HepG2 (cell line): ENCODE measurements around the gene AANAT. TPM values are rescaled to one million over a fixed set of nuclear protein-coding genes. Genes with fewer than 3 reads are reported as not detected.
A peak's percentile ranks its signal among the peaks of the same experiment; 100 is the strongest.

ENCODE experiments used
- ATAC-seq: fragments of 200-7000 bp; cut with Tn5 transposase; 3 replicates; pipeline ENCODE4 v1.9.1; 2020; ENCODE audit warnings: mild to moderate bottlenecking, moderate library complexity
- BruUV-seq: library from RNA; stranded (reverse); fragments of 400-500 nt; replicated peaks from 2 replicates; lab custom pipeline; 2021; lab: Mats Ljungman, UMichigan
- CTCF ChIA-PET: fragments of 300-600 bp; formaldehyde crosslinking; extraction: SDS; loops from one replicate; lab custom pipeline; 2021; ENCODE audit warnings: low total read pairs, inconsistent platforms, low intra/inter-chr PET ratio; lab: Yijun Ruan, JAX
- POLR2A ChIA-PET: fragments of 350-600 bp; sonication (Branson Sonifier 250); formaldehyde crosslinking; loops from one replicate; lab custom pipeline; 2020; ENCODE audit warnings: antibody characterized with exemption, inconsistent platforms; lab: Yijun Ruan, JAX
- DNase-seq: peaks from one replicate; pipeline ENCODE4 v3.0.0-alpha.2; 2015; ENCODE audit warnings: low spot score
- FAIRE-seq: peaks from 3 replicates; lab custom pipeline; 2011; peaks lifted over from hg19 to GRCh38; lab: Jason Lieb, UNC
- H2AFZ ChIP-seq: one replicate; pipeline ENCODE4 v1.6.1; 2011; ENCODE audit warnings: low read length, inconsistent platforms
- H3K27ac ChIP-seq: fragments of 300-600 bp; 3 replicates; pipeline ENCODE4 v1.8.0; 2011; ENCODE audit warnings: mixed run types, mild to moderate bottlenecking, mixed read lengths, low read length, inconsistent platforms; ENCODE audit not compliant: insufficient read depth; ENCODE audit errors: extremely low read length
- H3K27me3 ChIP-seq, 2 experiments: fragments of 200-600 bp in 1 of 2; 2 replicates in 1 of 2; 3 replicates in 1 of 2; pipeline versions ENCODE4 v1.6.0 to v1.8.0; 2011; ENCODE audit warnings: low read length in 2 of 2, mild to moderate bottlenecking in 2 of 2, moderate library complexity in 2 of 2, inconsistent platforms in 1 of 2; ENCODE audit not compliant: insufficient read depth in 2 of 2, control insufficient read depth in 1 of 2
- H3K36me3 ChIP-seq, 2 experiments: fragments of 200-600 bp in 1 of 2; replicated peaks in 1 of 2; 2 replicates in 1 of 2; 3 replicates in 1 of 2; pipeline versions ENCODE4 v1.5.1 to v1.8.0; 2011; ENCODE audit warnings: low read length in 2 of 2, inconsistent platforms in 1 of 2; ENCODE audit not compliant: insufficient read depth in 2 of 2, control insufficient read depth in 1 of 2
- H3K4me1 ChIP-seq: 2 replicates; pipeline ENCODE4 v1.5.1; 2012; ENCODE audit warnings: low read length, inconsistent platforms; ENCODE audit not compliant: insufficient read depth
- H3K4me2 ChIP-seq: 2 replicates; pipeline ENCODE4 v1.6.0; 2011; ENCODE audit warnings: low read depth, low read length, inconsistent platforms
- H3K4me3 ChIP-seq, 3 experiments: fragments of 200-600 bp in 1 of 3; sonication (generic), shearing (Covaris generic) in 1 of 3; replicated peaks in 1 of 3; 2 replicates each; pipeline ENCODE4 v1.5.1; 2011 to 2016; ENCODE audit warnings: low read length in 3 of 3, inconsistent platforms in 2 of 3, low read depth in 2 of 3, mild to moderate bottlenecking in 2 of 3, control low read depth in 1 of 3, mixed read lengths in 1 of 3; ENCODE audit not compliant: insufficient read depth in 1 of 3
- H3K79me2 ChIP-seq: one replicate; pipeline ENCODE4 v1.6.1; 2011; ENCODE audit warnings: low read length, inconsistent platforms; ENCODE audit not compliant: insufficient read depth
- H3K9ac ChIP-seq: 2 replicates; pipeline ENCODE4 v1.6.0; 2011; ENCODE audit warnings: mild to moderate bottlenecking, low read depth, low read length, inconsistent platforms; ENCODE audit not compliant: insufficient read depth
- H3K9me3 ChIP-seq: 2 replicates; pipeline ENCODE4 v1.5.1; 2012; ENCODE audit warnings: mild to moderate bottlenecking, low read length
- H4K20me1 ChIP-seq: 2 replicates; pipeline ENCODE4 v1.6.0; 2011; ENCODE audit warnings: inconsistent platforms, mild to moderate bottlenecking, low read length, moderate library complexity; ENCODE audit not compliant: insufficient read depth
- ETV6 ChIP-seq: sonication (generic); formaldehyde crosslinking; conservative IDR thresholded peaks from 2 replicates; pipeline ENCODE4 v1.4.0; 2020; ENCODE audit warnings: missing genetic modification reagents
- GABPA ChIP-seq, 2 experiments: IDR thresholded peaks; 2 replicates each; pipeline ENCODE4 v1.6.1; 2011 to 2016; ENCODE audit warnings: low read depth in 2 of 2, low read length in 1 of 2, missing biosample characterization in 1 of 2, missing genetic modification characterization in 1 of 2
- NFIC ChIP-seq: IDR thresholded peaks from 2 replicates; pipeline ENCODE4 v1.6.1; 2012; ENCODE audit warnings: mild to moderate bottlenecking, low read length, inconsistent platforms
- ZNF605 ChIP-seq: sonication (generic); formaldehyde crosslinking; IDR thresholded peaks from 2 replicates; pipeline ENCODE4 v1.8.0; 2022; ENCODE audit warnings: mild to moderate bottlenecking, missing genetic modification reagents
- ZNF672 ChIP-seq: sonication (generic); formaldehyde crosslinking; IDR thresholded peaks from 2 replicates; pipeline ENCODE4 v1.8.1; 2022; ENCODE audit warnings: missing genetic modification reagents
- ZNF678 ChIP-seq: sonication (generic); formaldehyde crosslinking; IDR thresholded peaks from 2 replicates; pipeline ENCODE4 v1.4.0; 2020; ENCODE audit warnings: mild to moderate bottlenecking, missing genetic modification reagents
- ZNF687 ChIP-seq: sonication (generic); formaldehyde crosslinking; IDR thresholded peaks from 2 replicates; pipeline ENCODE4 v1.5.1; 2020; ENCODE audit warnings: mild to moderate bottlenecking, missing genetic modification reagents, moderate library complexity
- ZSCAN25 ChIP-seq: sonication (generic); formaldehyde crosslinking; IDR thresholded peaks from 2 replicates; pipeline ENCODE4 v1.8.0; 2022; ENCODE audit warnings: mild to moderate bottlenecking, missing genetic modification reagents
- WGBS: methylation state at CpG from one replicate; pipeline ENCODE4 v1.1.6; 2017; ENCODE audit warnings: low lambda C conversion rate; 5-methylcytosine and 5-hydroxymethylcytosine counted together
- in situ Hi-C: cut with HindIII; loops from 2 replicates; pipeline ENCODE4 v1.10.0; 2017; ENCODE audit warnings: low pct_unique_long_range_greater_than_20kb; ENCODE audit not compliant: extremely low pct_ligation_motif_present
- intact Hi-C: fragments of 100-400 bp; cut with micrococcal nuclease; formaldehyde crosslinking; loops from one replicate; pipeline ENCODE4 v1.10.0; 2022; ENCODE audit not compliant: unreplicated experiment
- polyA plus RNA-seq, 8 experiments: library from polyadenylated mRNA; depleted of rRNA in 3 of 8; stranded (reverse) in 7 of 8; unstranded in 1 of 8; fragments of >200 nt; fragmentation: Illumina TruSeq in 4 of 8; extraction: Trizol in 4 of 8; gene quantifications; 2 replicates each; pipeline versions ENCODE4 v1.2.1 to v1.2.3, GENCODE V29; 2011 to 2016; ENCODE audit warnings: low read depth in 4 of 8, missing spikeins in 1 of 8, mixed read lengths in 1 of 8; ENCODE audit not compliant: insufficient read depth in 1 of 8
- total RNA-seq, 5 experiments: library from RNA; depleted of rRNA; stranded (reverse); fragments of >200 nt; fragmentation: Illumina TruSeq; extraction: Trizol; gene quantifications; 2 replicates each; pipeline ENCODE4 v1.2.3, GENCODE V29; 2016; ENCODE audit warnings: low read depth in 1 of 5
- TF ChIP-seq, protein P1 (sequence below): sonication (generic); formaldehyde crosslinking; IDR thresholded peaks from 2 replicates; pipeline ENCODE4 v1.4.0; 2020; ENCODE audit warnings: missing genetic modification reagents
- TF ChIP-seq, protein P2 (sequence below): sonication (generic); formaldehyde crosslinking; IDR thresholded peaks from 2 replicates; pipeline ENCODE4 v1.8.1; 2023; ENCODE audit warnings: missing genetic modification reagents, inconsistent platforms, borderline replicate concordance
- TF ChIP-seq, protein P3 (sequence below): IDR thresholded peaks from 2 replicates; pipeline ENCODE4 v1.6.1; 2016
- TF ChIP-seq, protein P4 (sequence below): sonication (generic); formaldehyde crosslinking; IDR thresholded peaks from 2 replicates; pipeline ENCODE4 v1.4.0; 2020; ENCODE audit warnings: missing genetic modification reagents, mild to moderate bottlenecking, borderline replicate concordance

Gene AANAT
- total and polyA plus RNA-seq, 2 of the 13 experiments (the other 11 are each of a cell fraction or from before 2014, with no cell fraction given) = 0.07 TPM; not detected in 1

DNA sequence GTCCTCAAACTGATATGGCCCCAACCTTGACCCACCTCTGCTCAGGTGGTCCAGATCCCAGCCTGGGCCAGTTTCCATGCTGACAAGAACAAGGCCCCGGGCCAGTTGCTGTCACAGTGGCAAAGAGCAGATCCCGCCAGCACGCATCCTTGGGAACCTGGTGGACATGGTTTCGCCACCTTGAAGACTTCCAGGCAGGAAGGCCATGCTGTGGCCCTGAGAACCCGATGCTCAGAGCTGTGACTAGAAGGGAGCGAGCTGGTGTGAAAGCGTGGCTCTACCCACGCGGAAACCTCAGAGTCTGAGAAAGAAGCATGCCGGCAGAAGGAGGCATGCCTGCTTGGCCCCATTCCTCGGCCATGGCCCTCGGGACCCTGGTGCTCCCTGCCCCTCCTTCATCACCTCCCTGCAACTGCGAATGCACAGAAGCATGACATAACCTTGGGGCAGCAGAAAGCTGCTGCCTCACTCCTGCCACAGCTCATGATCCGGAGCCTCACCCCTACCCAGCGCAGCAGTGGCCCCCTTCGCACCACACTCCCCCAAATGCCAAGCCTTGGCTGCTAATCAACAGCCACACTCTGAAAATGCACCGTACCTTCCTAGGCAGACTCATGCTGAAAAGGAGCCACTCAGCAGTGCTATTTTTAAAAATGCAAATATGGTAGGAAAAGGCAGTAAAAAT lies 47.7 kb upstream of the AANAT start:
- Histone ChIP-seq H3K9me3 (no peaks in the 10 kb centered on the region), H3K4me3 (no peak overlapping the region), H3K27me3 (no peaks in the 10 kb centered on the region), H2AFZ (no peak overlapping the region), H4K20me1 (peaks cover 44% of the 10 kb centered on the region; the same call in 1 of the 2 replicates), H3K9ac (no peak overlapping the region), H3K79me2 (peaks cover 74% of the 10 kb centered on the region), H3K36me3 (peaks cover 11 to 33% of the 10 kb centered on the region in 2 experiments; a peak in 4 of 5 replicates), H3K27ac (no peak overlapping the region), H3K4me1 (no peaks in the 10 kb centered on the region), H3K4me2 (no peak overlapping the region)
- 96% methylated on average over 16 of the region's 17 CpGs for WGBS
- BruUV-seq = no TSS peak
- POLR2A ChIA-PET = no interaction called here
- ATAC-seq (no peak), FAIRE-seq (no peak), DNase-seq (no peak)
- in situ Hi-C loops = no loop called here
- CTCF ChIA-PET = no interaction called here
- intact Hi-C loops = no loop called here
- no peak for TF ChIP-seq NFIC
- TF ChIP-seq ETV6 (CRISPR knock-in tag) = no peak
- TF ChIP-seq, protein P1, sequence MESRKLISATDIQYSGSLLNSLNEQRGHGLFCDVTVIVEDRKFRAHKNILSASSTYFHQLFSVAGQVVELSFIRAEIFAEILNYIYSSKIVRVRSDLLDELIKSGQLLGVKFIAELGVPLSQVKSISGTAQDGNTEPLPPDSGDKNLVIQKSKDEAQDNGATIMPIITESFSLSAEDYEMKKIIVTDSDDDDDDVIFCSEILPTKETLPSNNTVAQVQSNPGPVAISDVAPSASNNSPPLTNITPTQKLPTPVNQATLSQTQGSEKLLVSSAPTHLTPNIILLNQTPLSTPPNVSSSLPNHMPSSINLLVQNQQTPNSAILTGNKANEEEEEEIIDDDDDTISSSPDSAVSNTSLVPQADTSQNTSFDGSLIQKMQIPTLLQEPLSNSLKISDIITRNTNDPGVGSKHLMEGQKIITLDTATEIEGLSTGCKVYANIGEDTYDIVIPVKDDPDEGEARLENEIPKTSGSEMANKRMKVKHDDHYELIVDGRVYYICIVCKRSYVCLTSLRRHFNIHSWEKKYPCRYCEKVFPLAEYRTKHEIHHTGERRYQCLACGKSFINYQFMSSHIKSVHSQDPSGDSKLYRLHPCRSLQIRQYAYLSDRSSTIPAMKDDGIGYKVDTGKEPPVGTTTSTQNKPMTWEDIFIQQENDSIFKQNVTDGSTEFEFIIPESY = 0 out of 2 replicates have a peak, but pooled peaks have one; percentile 5
- TF ChIP-seq, protein P2, sequence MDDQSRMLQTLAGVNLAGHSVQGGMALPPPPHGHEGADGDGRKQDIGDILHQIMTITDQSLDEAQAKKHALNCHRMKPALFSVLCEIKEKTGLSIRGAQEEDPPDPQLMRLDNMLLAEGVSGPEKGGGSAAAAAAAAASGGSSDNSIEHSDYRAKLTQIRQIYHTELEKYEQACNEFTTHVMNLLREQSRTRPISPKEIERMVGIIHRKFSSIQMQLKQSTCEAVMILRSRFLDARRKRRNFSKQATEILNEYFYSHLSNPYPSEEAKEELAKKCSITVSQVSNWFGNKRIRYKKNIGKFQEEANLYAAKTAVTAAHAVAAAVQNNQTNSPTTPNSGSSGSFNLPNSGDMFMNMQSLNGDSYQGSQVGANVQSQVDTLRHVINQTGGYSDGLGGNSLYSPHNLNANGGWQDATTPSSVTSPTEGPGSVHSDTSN = no peak
- TF ChIP-seq ZNF687 (CRISPR knock-in tag) = peak; percentile 29
- TF ChIP-seq, protein P3, sequence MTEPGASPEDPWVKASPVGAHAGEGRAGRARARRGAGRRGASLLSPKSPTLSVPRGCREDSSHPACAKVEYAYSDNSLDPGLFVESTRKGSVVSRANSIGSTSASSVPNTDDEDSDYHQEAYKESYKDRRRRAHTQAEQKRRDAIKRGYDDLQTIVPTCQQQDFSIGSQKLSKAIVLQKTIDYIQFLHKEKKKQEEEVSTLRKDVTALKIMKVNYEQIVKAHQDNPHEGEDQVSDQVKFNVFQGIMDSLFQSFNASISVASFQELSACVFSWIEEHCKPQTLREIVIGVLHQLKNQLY (CRISPR knock-in tag) = no peak
- TF ChIP-seq ZNF672 = no peak
- TF ChIP-seq GABPA (IDR thresholded peaks at IDR 0.05; ENCODE audit: low read depth, low read length) = 0 out of 2 replicates have a peak, but pooled peaks have one; percentile 3
- TF ChIP-seq GABPA (CRISPR knock-in tag; IDR thresholded peaks at IDR 0.05; ENCODE audit: low read depth) = no peak
- TF ChIP-seq, protein P4, sequence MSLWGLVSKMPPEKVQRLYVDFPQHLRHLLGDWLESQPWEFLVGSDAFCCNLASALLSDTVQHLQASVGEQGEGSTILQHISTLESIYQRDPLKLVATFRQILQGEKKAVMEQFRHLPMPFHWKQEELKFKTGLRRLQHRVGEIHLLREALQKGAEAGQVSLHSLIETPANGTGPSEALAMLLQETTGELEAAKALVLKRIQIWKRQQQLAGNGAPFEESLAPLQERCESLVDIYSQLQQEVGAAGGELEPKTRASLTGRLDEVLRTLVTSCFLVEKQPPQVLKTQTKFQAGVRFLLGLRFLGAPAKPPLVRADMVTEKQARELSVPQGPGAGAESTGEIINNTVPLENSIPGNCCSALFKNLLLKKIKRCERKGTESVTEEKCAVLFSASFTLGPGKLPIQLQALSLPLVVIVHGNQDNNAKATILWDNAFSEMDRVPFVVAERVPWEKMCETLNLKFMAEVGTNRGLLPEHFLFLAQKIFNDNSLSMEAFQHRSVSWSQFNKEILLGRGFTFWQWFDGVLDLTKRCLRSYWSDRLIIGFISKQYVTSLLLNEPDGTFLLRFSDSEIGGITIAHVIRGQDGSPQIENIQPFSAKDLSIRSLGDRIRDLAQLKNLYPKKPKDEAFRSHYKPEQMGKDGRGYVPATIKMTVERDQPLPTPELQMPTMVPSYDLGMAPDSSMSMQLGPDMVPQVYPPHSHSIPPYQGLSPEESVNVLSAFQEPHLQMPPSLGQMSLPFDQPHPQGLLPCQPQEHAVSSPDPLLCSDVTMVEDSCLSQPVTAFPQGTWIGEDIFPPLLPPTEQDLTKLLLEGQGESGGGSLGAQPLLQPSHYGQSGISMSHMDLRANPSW (CRISPR knock-in tag) = no peak
- no peak for TF ChIP-seq ZNF678 (CRISPR knock-in tag)
- 0 out of 2 replicates have a peak, but pooled peaks have one; percentile 24 for TF ChIP-seq ZNF605 (CRISPR knock-in tag)
- TF ChIP-seq ZSCAN25 (CRISPR knock-in tag) = peak; percentile 76
